Activated T-cell treated with anti-CD3 and anti-CD28 coated beads for 24 hours (primary cell): ENCODE results near the gene CFAP73.

Experiments
- DNase-seq: peaks from one replicate; pipeline ENCODE4 v3.0.0-alpha.2; 2020; ENCODE audit warnings: low read depth

The CFAP73 gene

DNA sequence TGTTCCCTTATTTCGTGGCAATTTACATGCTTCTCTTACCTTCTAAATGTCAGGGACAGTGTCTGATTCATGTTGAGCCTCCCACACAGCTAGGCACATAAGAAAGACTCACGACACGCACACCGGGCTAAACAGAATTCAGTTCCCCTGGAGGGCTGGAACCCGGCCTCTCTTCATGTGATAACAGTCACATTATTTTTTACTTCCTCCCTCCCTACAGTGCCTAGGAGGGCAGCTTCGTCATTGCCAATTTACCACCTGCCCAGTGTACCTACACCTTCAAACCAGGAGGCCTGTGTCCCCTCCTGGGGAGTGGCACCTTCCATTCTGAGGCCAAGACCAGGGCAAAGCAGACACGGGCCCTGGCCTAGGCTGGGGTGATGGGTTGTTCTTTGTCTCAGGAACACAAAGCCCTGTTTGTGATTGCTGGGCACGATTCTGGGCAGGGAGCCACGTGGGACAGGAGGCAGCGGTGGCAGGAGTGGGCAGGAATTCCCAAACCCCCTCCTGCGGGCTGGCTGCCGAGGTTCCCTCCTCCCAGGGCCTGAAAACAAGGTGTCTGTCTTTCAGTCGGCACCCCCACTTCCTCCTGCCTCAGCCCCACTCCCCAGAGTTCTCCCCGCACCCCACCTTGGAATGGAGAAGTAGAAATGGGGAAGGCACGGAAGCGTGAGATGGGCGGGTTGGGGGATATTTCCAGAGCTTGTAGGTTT is 7.2 kb upstream of the CFAP73 start:
- peak; percentile 19 for DNase-seq

DNA sequence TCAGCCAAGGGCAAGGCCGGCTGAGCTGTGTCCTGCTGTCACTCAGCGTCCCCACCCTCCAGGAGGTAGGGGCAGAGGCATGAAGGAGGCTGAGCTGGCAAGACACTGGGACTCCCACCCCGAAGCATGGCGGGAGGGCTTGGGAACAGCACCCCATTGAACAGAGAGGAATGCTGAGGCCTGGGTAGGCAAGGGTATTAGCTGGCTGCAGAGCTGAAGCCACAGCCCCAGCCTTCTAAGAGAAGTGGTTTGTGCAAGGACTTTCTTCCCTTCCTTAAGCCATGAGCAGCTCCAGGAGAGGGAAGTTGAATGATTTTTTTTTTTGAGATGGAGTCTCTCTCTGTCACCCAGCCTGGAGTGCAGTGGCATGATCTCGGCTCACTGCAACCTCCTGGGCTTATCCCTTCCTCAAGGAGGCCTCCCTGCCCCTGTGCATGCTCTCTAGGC is 6.6 kb upstream of the CFAP73 start:
- DNase-seq = no peak

GRCh38 chr12:113143959-113144358 is 5.6 kb upstream of the CFAP73 start:
- DNase-seq = no peak

- DNase-seq = no peak
Measured at GRCh38 chr12:113144806-113145205, 4.7 kb upstream of the CFAP73 start.

DNA sequence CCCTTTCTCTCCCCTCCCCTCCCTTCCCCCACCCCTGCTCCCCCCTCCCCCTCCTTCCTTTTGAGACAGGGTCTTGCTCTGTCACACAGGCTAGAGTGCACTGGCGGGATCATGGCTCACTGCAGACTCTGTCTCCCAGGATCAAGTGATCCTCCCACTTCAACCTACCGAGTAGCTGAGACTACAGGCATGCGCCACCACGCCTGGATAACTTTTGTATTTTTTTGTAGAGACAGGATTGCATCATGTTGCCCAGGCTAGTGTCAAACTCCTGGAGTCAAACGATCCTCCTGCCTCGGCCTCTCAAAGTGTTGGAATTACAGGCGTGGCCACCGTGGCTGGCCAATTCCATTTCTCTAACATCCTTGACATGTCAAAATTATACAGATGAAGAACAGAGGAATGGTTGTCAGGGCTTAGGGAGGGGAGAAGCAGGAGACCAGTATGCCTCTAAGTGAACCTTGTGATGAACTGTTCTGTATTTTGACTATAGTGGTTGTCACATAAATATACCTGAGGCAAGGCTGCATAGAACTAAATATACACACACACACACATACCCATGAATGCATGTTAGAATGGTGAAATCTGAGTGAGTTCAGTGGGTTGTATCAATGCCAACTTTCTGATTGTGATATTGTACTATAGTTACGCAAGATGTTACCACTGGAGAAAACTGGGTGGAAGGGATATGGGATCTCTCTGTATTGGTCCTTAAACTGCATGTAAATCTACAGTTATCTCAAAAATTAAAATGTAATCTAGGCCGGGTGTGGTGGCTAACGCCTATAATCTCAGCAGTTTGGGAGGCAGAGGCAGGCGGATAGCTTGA is 3.6 kb upstream of the CFAP73 start:
- no peak for DNase-seq

- no peak for DNase-seq
Measured at GRCh38 chr12:113146999-113147398, 2.5 kb upstream of the CFAP73 start.

GRCh38 chr12:113151655-113152054 is 2.1 kb downstream of the CFAP73 start:
- no peak for DNase-seq

- DNase-seq = no peak
Measured at GRCh38 chr12:113152196-113152834, 2.8 kb downstream of the CFAP73 start.

GRCh38 chr12:113152835-113153814 is 3.6 kb downstream of the CFAP73 start:
- DNase-seq = peak; percentile 38

GRCh38 chr12:113154351-113154973 is 4.9 kb downstream of the CFAP73 start:
- DNase-seq = no peak

DNA sequence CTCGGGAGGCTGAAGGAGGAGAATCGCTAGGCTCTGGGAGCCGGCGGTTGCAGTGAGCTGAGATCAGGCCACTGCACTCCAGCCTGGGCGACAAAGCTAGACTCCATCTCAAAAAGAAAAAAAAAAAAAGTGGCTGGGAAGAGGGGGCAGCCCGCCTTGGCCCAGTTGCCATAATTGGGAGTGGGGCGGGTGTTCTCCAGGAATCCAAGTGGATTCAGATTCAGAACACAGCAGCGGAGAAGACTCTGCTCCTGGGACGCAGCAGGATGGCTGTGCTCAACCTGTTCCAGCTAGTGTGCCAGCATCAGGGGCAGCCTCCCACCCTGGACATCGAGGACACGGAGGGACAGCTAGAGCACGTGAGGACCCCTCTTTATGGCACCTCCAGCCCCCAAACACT is 5.5 kb downstream of the CFAP73 start:
- DNase-seq = no peak

DNA sequence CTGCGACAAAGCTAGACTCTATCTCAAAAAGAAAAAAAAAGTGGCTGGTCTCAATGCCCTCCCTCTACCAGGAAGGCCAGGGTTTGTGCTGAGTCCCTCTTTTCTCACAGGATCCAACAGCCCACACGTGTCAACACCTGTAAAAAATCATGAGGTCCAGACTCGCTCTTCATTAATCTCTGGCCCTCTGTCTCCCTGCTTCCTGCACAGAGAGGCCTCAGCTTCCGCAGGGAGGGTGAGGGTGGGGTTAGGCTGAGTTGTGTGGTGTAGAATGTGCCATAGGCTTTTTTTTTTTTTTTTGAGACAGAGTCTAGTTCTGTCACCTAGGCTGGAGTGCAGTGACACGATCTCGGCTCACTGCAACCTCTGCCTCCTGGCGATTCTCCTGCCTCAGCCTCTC is 6.1 kb downstream of the CFAP73 start:
- no peak for DNase-seq

DNA sequence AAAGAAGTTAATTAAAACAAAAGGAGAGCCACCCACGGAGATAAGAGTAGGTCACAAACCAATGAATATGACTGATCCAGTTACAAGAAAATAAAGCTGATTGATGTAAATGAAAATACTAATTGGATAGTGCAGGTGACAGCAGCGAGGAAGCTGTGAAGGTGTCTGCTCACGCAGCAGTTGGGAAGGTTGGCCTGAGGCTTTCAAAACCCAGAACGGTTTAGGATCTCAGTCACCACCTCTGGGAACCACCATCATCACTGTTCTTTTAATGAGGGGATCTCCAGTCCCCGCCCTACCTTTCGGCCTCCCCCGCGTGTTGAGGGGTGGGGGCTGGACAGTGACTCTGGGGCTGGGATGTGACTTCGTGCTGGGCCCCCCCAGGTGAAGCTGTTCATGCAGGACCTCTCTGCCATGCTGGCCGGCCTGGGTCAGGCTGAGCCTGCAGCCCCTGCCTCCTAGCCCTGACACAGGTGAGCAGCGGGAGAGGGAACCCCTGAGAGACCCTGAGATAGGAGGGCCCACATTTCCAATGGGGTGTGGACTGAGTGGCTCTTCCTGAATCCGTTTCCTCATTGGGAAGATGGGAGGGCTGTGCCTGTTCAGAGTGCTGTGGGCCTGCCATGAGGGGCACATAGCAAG is 7.8 kb downstream of the CFAP73 start:
- DNase-seq = no peak

DNA sequence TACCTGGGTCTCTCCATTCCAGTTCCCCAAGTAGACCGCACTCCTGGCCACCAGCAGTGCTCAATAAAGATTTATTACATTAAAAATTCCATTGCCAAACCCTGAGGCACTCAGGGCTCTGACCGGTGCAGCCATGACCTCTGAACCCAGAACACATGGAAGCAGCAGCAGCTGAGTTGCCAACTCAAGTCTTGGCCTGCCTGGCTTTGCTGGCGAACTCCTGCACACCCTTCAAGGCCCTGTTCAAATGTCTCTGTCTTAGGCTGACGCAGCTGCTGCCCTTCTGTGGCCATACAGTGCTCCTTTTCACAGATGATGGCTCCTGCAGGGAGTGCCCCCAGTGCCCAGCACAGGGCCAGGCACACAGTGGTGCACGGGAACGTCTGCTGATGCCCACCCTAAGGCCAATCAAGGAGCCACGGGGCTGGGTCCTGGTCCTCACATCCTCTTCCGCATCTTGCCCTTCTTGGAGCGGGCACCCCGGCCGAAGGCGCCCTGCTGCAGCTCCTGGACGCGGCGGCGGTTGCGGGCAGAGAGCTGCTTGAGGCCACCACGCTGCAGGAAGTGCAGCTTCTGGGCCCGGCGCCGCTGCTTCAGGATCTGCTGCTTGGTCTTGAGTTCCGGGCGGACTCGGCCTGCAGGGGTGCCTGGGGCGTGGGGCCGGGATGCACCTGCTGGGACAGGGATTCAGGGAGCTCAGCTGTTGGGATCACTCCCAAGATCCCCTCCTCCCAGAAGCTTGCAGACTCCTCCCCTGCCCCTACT is 9.1 kb downstream of the CFAP73 start:
- no peak for DNase-seq

DNA sequence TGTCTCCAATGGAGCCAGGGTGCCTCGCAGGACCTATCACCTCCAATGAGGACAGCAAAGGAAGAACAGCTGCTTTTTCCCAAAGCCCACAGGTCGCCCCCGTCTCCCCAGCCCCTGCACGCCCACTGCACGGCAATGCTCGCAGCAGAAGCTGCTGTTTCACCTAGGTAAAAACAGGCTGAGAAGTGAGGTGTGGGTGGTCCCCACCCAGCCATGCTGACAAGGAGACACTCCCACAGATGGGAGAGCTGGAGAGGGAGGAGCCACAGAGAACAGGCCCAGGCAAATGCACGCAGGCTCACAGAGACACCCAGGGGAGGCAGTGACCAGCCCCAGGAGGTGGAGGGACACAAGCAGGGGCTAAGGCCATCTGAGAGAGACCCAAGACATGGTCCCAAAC is 10.4 kb downstream of the CFAP73 start:
- DNase-seq = no peak

DNA sequence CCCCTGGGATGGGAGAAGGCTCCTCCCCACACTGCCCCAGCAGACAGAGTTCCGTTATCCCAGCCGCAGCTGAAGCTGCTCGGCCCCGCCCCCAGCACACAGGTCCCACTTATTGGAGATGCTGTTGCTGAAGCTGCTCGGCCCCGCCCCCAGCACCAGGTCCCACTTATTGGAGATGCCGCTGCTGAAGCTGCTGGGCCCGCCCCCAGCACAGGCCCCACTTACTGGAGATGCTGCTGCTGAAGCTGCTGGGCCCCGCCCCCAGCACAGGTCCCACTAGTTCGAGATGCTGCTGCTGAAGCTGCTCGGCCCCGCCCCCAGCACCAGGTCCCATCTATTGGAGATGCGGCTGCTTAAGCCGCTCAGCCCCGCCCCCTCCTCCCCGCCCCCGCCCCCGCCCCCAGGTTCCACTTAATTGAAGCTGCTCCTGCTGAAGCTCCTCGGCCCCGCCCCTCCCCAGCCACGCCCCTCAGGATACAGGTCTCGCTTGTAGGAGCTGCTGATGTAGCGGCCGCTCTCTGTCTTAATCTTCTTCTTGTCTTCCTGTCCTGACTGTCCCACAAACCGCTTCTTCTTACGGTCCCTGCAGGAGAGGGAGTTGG is 12.0 kb downstream of the CFAP73 start:
- DNase-seq = no peak

DNA sequence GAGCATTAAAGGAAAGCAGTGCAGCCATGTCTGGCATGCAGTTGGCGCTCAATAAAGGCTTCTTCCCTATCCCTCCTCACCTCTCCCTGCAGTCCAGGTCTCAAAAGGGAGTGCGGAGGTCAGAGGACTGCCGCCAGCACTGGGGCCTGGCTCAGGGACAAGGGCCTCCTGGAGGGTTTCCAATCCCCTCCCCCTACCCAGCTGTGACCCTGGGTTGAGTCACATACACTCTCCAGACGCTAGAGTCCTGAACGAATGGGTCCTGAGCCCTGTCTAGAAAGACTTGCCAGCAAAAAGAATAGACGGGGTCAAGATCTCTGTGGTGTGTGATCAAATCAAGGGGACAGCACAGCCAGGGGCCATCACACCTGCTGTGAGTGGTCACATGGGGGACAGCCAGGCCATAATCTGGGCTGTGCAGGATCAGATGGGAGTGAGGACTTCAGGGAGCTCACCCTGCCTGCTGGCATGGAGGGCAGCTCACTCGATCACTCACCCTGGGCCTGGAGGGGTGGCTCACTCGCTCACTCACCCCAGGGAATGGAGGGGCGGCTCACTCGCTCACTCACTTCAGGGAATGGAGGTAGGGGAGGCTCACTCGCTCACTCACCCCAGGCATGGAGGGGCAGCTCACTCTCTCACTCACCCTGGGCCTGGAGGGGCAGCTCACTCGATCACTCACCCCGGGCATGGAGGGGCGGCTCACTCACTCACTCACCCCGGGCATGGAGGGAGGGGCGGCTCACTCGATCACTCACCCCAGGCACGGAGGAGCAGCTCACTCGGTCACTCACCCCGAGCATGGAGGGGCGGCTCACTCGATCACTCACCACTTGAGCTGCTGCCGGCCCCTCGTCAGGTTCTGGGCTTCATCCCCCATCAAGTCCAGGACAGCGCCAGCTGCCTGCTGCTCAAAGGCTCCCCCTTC is 12.8 kb downstream of the CFAP73 start:
- DNase-seq = no peak

DNA sequence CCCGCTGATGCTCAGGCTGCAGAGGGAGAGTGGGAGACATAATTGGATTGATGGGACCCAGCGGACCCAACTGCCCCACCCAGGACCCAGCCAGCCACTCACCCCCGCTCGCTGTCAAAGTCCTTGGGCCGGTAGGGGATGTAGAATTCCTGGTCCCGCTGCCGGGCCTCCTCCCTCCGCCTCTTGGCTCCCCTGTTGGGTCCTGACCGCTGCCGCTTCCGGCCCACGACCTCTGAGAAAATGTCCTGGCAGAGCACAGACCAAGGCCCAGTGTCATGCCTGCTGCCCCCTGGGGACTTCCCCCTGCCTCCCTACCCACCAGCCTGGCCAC is 13.5 kb downstream of the CFAP73 start:
- DNase-seq = no peak

- no peak for DNase-seq
Measured at GRCh38 chr12:113164014-113164413, 14.5 kb downstream of the CFAP73 start.
